NT2/D1 (cell line): ENCODE results near the gene CERS2.

ENCODE experiments used
- YY1 ChIP-seq: IDR thresholded peaks from 2 replicates; pipeline ENCODE4 v1.6.1; 2011; ENCODE audit not compliant: insufficient read length, insufficient read depth
- ZNF274 ChIP-seq: IDR thresholded peaks from 2 replicates; pipeline ENCODE4 v1.6.1; 2011; ENCODE audit warnings: mild to moderate bottlenecking, low read depth, low read length

DNA sequence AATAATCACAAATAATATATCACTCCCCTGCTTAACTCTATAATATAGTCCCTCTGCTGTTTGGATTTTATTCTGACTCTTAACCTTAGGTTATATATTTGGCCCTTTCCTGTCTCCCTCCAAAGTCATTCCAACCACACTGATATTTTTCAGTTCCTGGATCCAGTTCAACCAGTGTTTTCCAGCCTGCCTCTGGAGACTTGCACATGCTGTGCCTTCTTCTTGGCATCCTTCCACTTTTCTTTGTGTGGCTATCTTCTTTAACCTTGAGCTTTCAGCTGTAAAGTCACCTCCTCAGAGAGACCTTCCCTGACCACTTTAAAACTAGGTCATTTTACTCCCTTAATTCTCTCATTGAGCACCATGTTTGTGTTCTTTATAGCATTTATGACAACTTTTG lies 19.4 kb downstream of the CERS2 start:
- no peak for TF ChIP-seq YY1
- no peak for TF ChIP-seq ZNF274
